Activated T-helper 1 cell treated with Interleukin-2 at 50 U/mL for 16 hours (primary cell): ENCODE results near the gene BTBD10.

Experiments used
- DNase-seq: peaks from one replicate; pipeline ENCODE4 v3.0.0-alpha.2; 2020; ENCODE audit warnings: low read depth

The BTBD10 gene

GRCh38 chr11:13338427-13339069 lies 124.5 kb downstream of the BTBD10 start:
- DNase-seq, result no peak

- DNase-seq, result no peak
Observed at GRCh38 chr11:13338019-13338426, 125.0 kb downstream of the BTBD10 start.
